ENCODE measurements around the gene APOL2.
"Not testable (repeated sequence)": the region's sequence is repeated elsewhere in the genome, so short reads cannot be mapped to it uniquely, and the experiment has no call there.

APOL2 gene

GRCh38 chr22:36220451-36220921 is 18.8 kb downstream of the APOL2 start:
- no peak for DNase-seq (ENCODE audit: low read depth)

- no peak for DNase-seq (ENCODE audit: low read depth)
These were observed 20.6 kb downstream of the APOL2 start for GRCh38 chr22:36218648-36219193.

GRCh38 chr22:36215981-36216380 is 23.3 kb downstream of the APOL2 start:
- DNase-seq (ENCODE audit: low read depth), result no peak

- DNase-seq (ENCODE audit: low read depth), result no peak
These were observed 25.7 kb downstream of the APOL2 start for GRCh38 chr22:36213586-36213985.

GRCh38 chr22:36212901-36213300 is 26.4 kb downstream of the APOL2 start:
- DNase-seq (ENCODE audit: low read depth), result no peak

GRCh38 chr22:36211237-36211861 is 28.0 kb downstream of the APOL2 start:
- DNase-seq (ENCODE audit: low read depth), result no peak

- DNase-seq (ENCODE audit: low read depth), result no peak
These were observed 29.1 kb downstream of the APOL2 start for GRCh38 chr22:36210224-36210623.

- DNase-seq (ENCODE audit: low read depth), result not testable (repeated sequence)
These were observed 29.8 kb downstream of the APOL2 start for GRCh38 chr22:36209488-36209908.

- no peak for DNase-seq (ENCODE audit: low read depth)
These were observed 30.4 kb downstream of the APOL2 start for GRCh38 chr22:36208914-36209313.

- DNase-seq (ENCODE audit: low read depth), result no peak
These were observed 31.1 kb downstream of the APOL2 start for GRCh38 chr22:36208162-36208765.

- no peak for DNase-seq (ENCODE audit: low read depth)
These were observed 33.1 kb downstream of the APOL2 start for GRCh38 chr22:36206255-36206654.

- DNase-seq (ENCODE audit: low read depth), result not testable (repeated sequence)
These were observed 33.8 kb downstream of the APOL2 start for GRCh38 chr22:36205573-36205972.

- DNase-seq (ENCODE audit: low read depth), result no peak
These were observed 34.7 kb downstream of the APOL2 start for GRCh38 chr22:36204632-36205015.

- DNase-seq (ENCODE audit: low read depth), result no peak
These were observed 35.2 kb downstream of the APOL2 start for GRCh38 chr22:36204001-36204631.

GRCh38 chr22:36203441-36203840 is 35.9 kb downstream of the APOL2 start:
- DNase-seq (ENCODE audit: low read depth), result not testable (repeated sequence)

- not testable (repeated sequence) for DNase-seq (ENCODE audit: low read depth)
These were observed 36.4 kb downstream of the APOL2 start for GRCh38 chr22:36202906-36203305.

- DNase-seq (ENCODE audit: low read depth), result no peak
These were observed 37.6 kb downstream of the APOL2 start, which contains the start of gene APOL4 for GRCh38 chr22:36201630-36202319. Gene APOL4 (minus strand): TSS chr22:36201809. CDS start chr22:36201734, 75 bp downstream.

- not testable (repeated sequence) for DNase-seq (ENCODE audit: low read depth)
These were observed 38.3 kb downstream of the APOL2 start for GRCh38 chr22:36201025-36201424.

- no peak for DNase-seq (ENCODE audit: low read depth)
These were observed 40.3 kb downstream of the APOL2 start for GRCh38 chr22:36199001-36199551.

- DNase-seq (ENCODE audit: low read depth), result no peak
These were observed 40.8 kb downstream of the APOL2 start for GRCh38 chr22:36198536-36198935.

GRCh38 chr22:36197514-36198146 is 41.7 kb downstream of the APOL2 start:
- no peak for DNase-seq (ENCODE audit: low read depth)

GRCh38 chr22:36197065-36197440 is 42.3 kb downstream of the APOL2 start:
- no peak for DNase-seq (ENCODE audit: low read depth)

All from activated T-helper 9 cell treated with anti-CD3 and anti-CD28 coated beads, Interleukin-2, amount 50 U/mL, for 16 hours (primary cell).